DOHH2 (cell line): ENCODE results near the gene CTDP1.

Experiments
- H3F3A ChIP-seq: fragments of 200-600 bp; sonication (generic), shearing (Covaris generic); 2 replicates; pipeline ENCODE4 v1.6.0; 2016; ENCODE audit warnings: antibody characterized with exemption, mild to moderate bottlenecking; ENCODE audit not compliant: control insufficient read depth, insufficient read depth
- H3K27ac ChIP-seq: fragments of 200-600 bp; sonication (generic); 2 replicates; pipeline ENCODE4 v1.5.1; 2014; ENCODE audit warnings: low read depth, mild to moderate bottlenecking, low read length, moderate library complexity
- H3K27me3 ChIP-seq: fragments of 200-600 bp; sonication (generic); 2 replicates; pipeline ENCODE4 v1.6.1; 2014; ENCODE audit warnings: mild to moderate bottlenecking, low read length, mixed read lengths; ENCODE audit not compliant: control insufficient read depth
- H3K36me3 ChIP-seq: fragments of 200-600 bp; sonication (generic); 2 replicates; pipeline ENCODE4 v1.6.1; 2014; ENCODE audit warnings: mild to moderate bottlenecking, low read length, moderate library complexity, mixed read lengths; ENCODE audit not compliant: control insufficient read depth
- H3K4me1 ChIP-seq: fragments of 200-600 bp; sonication (generic); 2 replicates; pipeline ENCODE4 v1.6.1; 2014; ENCODE audit warnings: mild to moderate bottlenecking, low read length, mixed read lengths; ENCODE audit not compliant: control insufficient read depth
- H3K4me2 ChIP-seq: fragments of 200-600 bp; sonication (generic); 2 replicates; pipeline ENCODE4 v1.6.0; 2014; ENCODE audit warnings: mild to moderate bottlenecking, low read length, moderate library complexity
- H3K4me3 ChIP-seq: fragments of 200-600 bp; sonication (generic); 2 replicates; pipeline ENCODE4 v1.5.1; 2014; ENCODE audit warnings: mild to moderate bottlenecking, low read length, mixed read lengths
- H3K79me2 ChIP-seq: fragments of 200-600 bp; sonication (generic); 2 replicates; pipeline ENCODE4 v1.6.1; 2014; ENCODE audit warnings: mild to moderate bottlenecking, low read length, mixed read lengths; ENCODE audit not compliant: control insufficient read depth
- H3K9me2 ChIP-seq: fragments of 200-600 bp; sonication (generic); replicated peaks from 2 replicates; pipeline ENCODE4 v1.6.1; 2014; ENCODE audit warnings: mild to moderate bottlenecking, low read length, mixed read lengths; ENCODE audit not compliant: control insufficient read depth
- H3K9me3 ChIP-seq: fragments of 200-600 bp; sonication (generic); 2 replicates; pipeline ENCODE4 v1.6.1; 2014; ENCODE audit warnings: antibody characterized with exemption, low read length, mixed read lengths; ENCODE audit not compliant: control insufficient read depth, insufficient read depth
- H4K20me1 ChIP-seq: fragments of 200-600 bp; sonication (generic); 2 replicates; pipeline ENCODE4 v1.6.0; 2014; ENCODE audit warnings: low read depth, mild to moderate bottlenecking, antibody characterized with exemption, low read length, moderate library complexity; ENCODE audit not compliant: control insufficient read depth, insufficient read depth
- CTCF ChIP-seq: fragments of 200-600 bp; sonication (generic); IDR thresholded peaks from one replicate; pipeline ENCODE4 v1.5.1; 2014; ENCODE audit warnings: antibody characterized with exemption, mild to moderate bottlenecking, low read depth, low read length; ENCODE audit not compliant: poor library complexity, severe bottlenecking
- EZH2phosphoT487 ChIP-seq: fragments of 200-600 bp; sonication (generic); IDR thresholded peaks from 2 replicates; pipeline ENCODE4 v1.6.1; 2017; ENCODE audit warnings: borderline replicate concordance, mild to moderate bottlenecking, antibody characterized with exemption, low read length, moderate library complexity, mixed read lengths

The CTDP1 gene

GRCh38 chr18:79787865-79788733 is 108.5 kb downstream of the CTDP1 start:
- H3K4me3 ChIP-seq, result no peak overlapping the region
- H3K4me1 ChIP-seq, result peaks cover 14% of the 10 kb centered on the region

GRCh38 chr18:79788734-79789085 is 109.1 kb downstream of the CTDP1 start:
- Histone ChIP-seq H4K20me1 (no peaks in the 10 kb centered on the region), H3K4me3 (no peak overlapping the region), H3K36me3 (no peaks in the 10 kb centered on the region), H3K27me3 (peaks cover 18% of the 10 kb centered on the region), H3K4me2 (no peak overlapping the region), H3K27ac (no peak overlapping the region), H3K4me1 (peaks cover 14% of the 10 kb centered on the region), H3K9me3 (peaks cover 7% of the 10 kb centered on the region; the same call in 1 of the 2 replicates), H3K9me2 (no peaks in the 10 kb centered on the region), H3F3A (no peaks in the 10 kb centered on the region), H3K79me2 (no peaks in the 10 kb centered on the region)
- no peak for TF ChIP-seq CTCF
- no peak for TF ChIP-seq EZH2phosphoT487

More at GRCh38 chr18:79787865-79788733, 108.5 kb downstream of the CTDP1 start:
- H3K36me3 ChIP-seq, result no peaks in the 10 kb centered on the region
- H3K9me3 ChIP-seq, result peaks cover 7% of the 10 kb centered on the region; the same call in 1 of the 2 replicates
- no peak for TF ChIP-seq CTCF
- no peak for TF ChIP-seq EZH2phosphoT487
- H4K20me1 ChIP-seq, result no peaks in the 10 kb centered on the region
- peaks cover 18% of the 10 kb centered on the region for H3K27me3 ChIP-seq
- H3K4me2 ChIP-seq, result no peak overlapping the region
- no peak overlapping the region for H3K27ac ChIP-seq
- H3K9me2 ChIP-seq, result no peaks in the 10 kb centered on the region
- no peaks in the 10 kb centered on the region for H3K79me2 ChIP-seq
- no peaks in the 10 kb centered on the region for H3F3A ChIP-seq

GRCh38 chr18:79789091-79789891 is 109.7 kb downstream of the CTDP1 start:
- Histone ChIP-seq H4K20me1 (no peaks in the 10 kb centered on the region), H3K9me3 (peaks cover 7% of the 10 kb centered on the region; the same call in 1 of the 2 replicates), H3K4me1 (peaks cover 14% of the 10 kb centered on the region), H3K4me2 (no peak overlapping the region), H3K79me2 (no peaks in the 10 kb centered on the region), H3K27me3 (peaks cover 18% of the 10 kb centered on the region), H3F3A (no peaks in the 10 kb centered on the region), H3K36me3 (no peaks in the 10 kb centered on the region), H3K9me2 (no peaks in the 10 kb centered on the region), H3K4me3 (no peak overlapping the region), H3K27ac (no peak overlapping the region)
- TF ChIP-seq EZH2phosphoT487 (no peak), CTCF (no peak)
